Lung microvascular endothelial cell (primary cell): ENCODE data around the gene OLFM4. TPM values are rescaled to one million over a fixed set of nuclear protein-coding genes. Genes with fewer than 3 reads are reported as not detected.
A peak's percentile ranks its signal among the peaks of the same experiment; 100 is the strongest.

Experiments
- DNase-seq, 2 donors: peaks; one replicate each; pipeline versions ENCODE4 v3.0.0 to v3.0.0-alpha.2; 2010; ENCODE audit warnings: low read depth in 2 of 2
- total RNA-seq: library from RNA; depleted of rRNA; stranded (reverse); fragments of >200 nt; gene quantifications from 2 replicates; pipeline ENCODE4 v1.2.1, GENCODE V29; 2014

Gene OLFM4
- total RNA-seq, 1 donor from 2014 or later, result not detected

GRCh38 chr13:53064731-53065130, 36.1 kb downstream of the OLFM4 start:
- no peak for DNase-seq

- DNase-seq, result no peak
Observed at GRCh38 chr13:53066411-53066810, 37.8 kb downstream of the OLFM4 start.

- DNase-seq, result no peak
Observed at GRCh38 chr13:53068585-53069520, 40.2 kb downstream of the OLFM4 start.

- no peak for DNase-seq
Observed at GRCh38 chr13:53069800-53070199, 41.2 kb downstream of the OLFM4 start.

- no peak for DNase-seq
Observed at GRCh38 chr13:53073711-53074110, 45.1 kb downstream of the OLFM4 start.

- no peak for DNase-seq
Observed at GRCh38 chr13:53074114-53074513, 45.5 kb downstream of the OLFM4 start.

- no peak for DNase-seq
Observed at GRCh38 chr13:53075356-53076041, 46.9 kb downstream of the OLFM4 start.

GRCh38 chr13:53079691-53080090, 51.1 kb downstream of the OLFM4 start:
- no peak for DNase-seq

- DNase-seq, result no peak
Observed at GRCh38 chr13:53088871-53089270, 60.3 kb downstream of the OLFM4 start.

- DNase-seq, result no peak
Observed at GRCh38 chr13:53089951-53090350, 61.3 kb downstream of the OLFM4 start.

- DNase-seq, result no peak
Observed at GRCh38 chr13:53090461-53090860, 61.8 kb downstream of the OLFM4 start.

GRCh38 chr13:53092931-53093330, 64.3 kb downstream of the OLFM4 start:
- DNase-seq, result peak in 1 of 2 donors; percentile 6

GRCh38 chr13:53098455-53098854, 69.8 kb downstream of the OLFM4 start:
- DNase-seq, result no peak

GRCh38 chr13:53100394-53101063, 71.9 kb downstream of the OLFM4 start:
- no peak for DNase-seq

Other genes starting within 250 kb of the OLFM4 start
- gene PCDH8, start 180.2 kb upstream of the OLFM4 start, total RNA-seq, result under 0.01 TPM in 1 of 2 replicates, not detected in the other